K562 (cell line): Measurements from ENCODE around the gene GADD45G. TPM values are rescaled to one million over a fixed set of nuclear protein-coding genes. Genes with fewer than 3 reads are reported as not detected.

ENCODE experiments used
- ATAC-seq: fragments of 200-7000 bp; cut with Tn5 transposase; 3 replicates; pipeline ENCODE4 v1.9.1; 2020; ENCODE audit warnings: moderate library complexity
- BruUV-seq: library from RNA; stranded (reverse); fragments of 400-500 nt; replicated peaks from 2 replicates; lab custom pipeline; 2021; lab: Mats Ljungman, UMichigan
- CTCF ChIA-PET: fragments of 300-600 bp; formaldehyde crosslinking; extraction: SDS; loops from one replicate; lab custom pipeline; 2021; ENCODE audit warnings: low intra/inter-chr PET ratio; lab: Yijun Ruan, JAX
- POLR2A ChIA-PET: fragments of 300-600, 350-650 bp; sonication (Branson Sonifier 250); formaldehyde crosslinking; extraction: SDS; loops from one replicate; lab custom pipeline; 2021; ENCODE audit warnings: antibody characterized with exemption, inconsistent platforms; lab: Yijun Ruan, JAX
- DNase-seq, 4 experiments: peaks; one replicate each; pipeline versions ENCODE4 v3.0.0 to v3.0.0-alpha.2; 2011 to 2018; ENCODE audit warnings: low spot score in 3 of 4, mixed read lengths in 3 of 4; ENCODE audit errors: extremely low read depth in 1 of 4
- FAIRE-seq: peaks from 2 replicates; lab custom pipeline; 2011; peaks lifted over from hg19 to GRCh38; lab: Jason Lieb, UNC
- H2AFZ ChIP-seq: 2 replicates; pipeline ENCODE4 v1.6.0; 2011; ENCODE audit warnings: low read depth, low read length, control low read depth, inconsistent platforms
- H3K27ac ChIP-seq: fragments of 200-600 bp; 3 replicates; pipeline ENCODE4 v1.8.0; 2011; ENCODE audit warnings: low read depth, mild to moderate bottlenecking, control low read depth, inconsistent platforms, low read length, moderate library complexity, mixed read lengths; ENCODE audit errors: extremely low read depth
- H3K27me3 ChIP-seq, 2 experiments: fragments of 300-600 bp in 1 of 2; 2 replicates in 1 of 2; 3 replicates in 1 of 2; pipeline versions ENCODE4 v1.6.0 to v1.8.0; 2011; ENCODE audit warnings: inconsistent platforms in 2 of 2, low read length in 2 of 2, mild to moderate bottlenecking in 1 of 2, mixed read lengths in 1 of 2, moderate library complexity in 1 of 2; ENCODE audit not compliant: control insufficient read depth in 2 of 2, insufficient read depth in 2 of 2
- H3K36me3 ChIP-seq: fragments of 300-600 bp; 3 replicates; pipeline ENCODE4 v1.8.0; 2011; ENCODE audit warnings: mild to moderate bottlenecking, low read length, inconsistent platforms; ENCODE audit not compliant: control insufficient read depth, insufficient read depth
- H3K4me1 ChIP-seq, 2 experiments: fragments of 200-600 bp in 1 of 2; replicated peaks in 1 of 2; 2 replicates in 1 of 2; 3 replicates in 1 of 2; pipeline versions ENCODE4 v1.5.1 to v1.8.0; 2011; ENCODE audit warnings: inconsistent platforms in 2 of 2, low read length in 2 of 2, mild to moderate bottlenecking in 1 of 2, mixed read lengths in 1 of 2, moderate library complexity in 1 of 2; ENCODE audit not compliant: control insufficient read depth in 2 of 2, insufficient read depth in 2 of 2
- H3K4me2 ChIP-seq: 2 replicates; pipeline ENCODE4 v1.6.1; 2011; ENCODE audit warnings: low read length, control low read depth, inconsistent platforms, mixed read lengths; ENCODE audit not compliant: insufficient read depth
- H3K4me3 ChIP-seq: fragments of 200-600 bp; sonication (generic), shearing (Covaris generic); 2 replicates; pipeline ENCODE4 v1.5.1; 2016; ENCODE audit warnings: control low read depth, inconsistent platforms
- H3K79me2 ChIP-seq: fragments of 200-600 bp; 3 replicates; pipeline ENCODE4 v1.8.0; 2011; ENCODE audit warnings: low read length, inconsistent platforms; ENCODE audit not compliant: control insufficient read depth, insufficient read depth
- H3K9ac ChIP-seq, 2 experiments: 2 replicates each; pipeline versions ENCODE4 v1.6.0 to v1.6.1; 2011; ENCODE audit warnings: low read depth in 2 of 2, low read length in 2 of 2, control low read depth in 1 of 2, inconsistent platforms in 1 of 2, mild to moderate bottlenecking in 1 of 2, mixed read lengths in 1 of 2; ENCODE audit not compliant: insufficient read depth in 1 of 2
- H3K9me1 ChIP-seq: one replicate; pipeline ENCODE4 v1.6.0; 2011; ENCODE audit warnings: inconsistent platforms, mild to moderate bottlenecking, low read length, moderate library complexity; ENCODE audit not compliant: control insufficient read depth, insufficient read depth
- H3K9me3 ChIP-seq: replicated peaks from 2 replicates; pipeline ENCODE4 v1.5.1; 2011; ENCODE audit warnings: low read depth, low read length, inconsistent platforms; ENCODE audit not compliant: control insufficient read depth, insufficient read depth
- H4K20me1 ChIP-seq: replicated peaks from 2 replicates; pipeline ENCODE4 v1.6.1; 2011; ENCODE audit warnings: low read length, inconsistent platforms, mixed read lengths; ENCODE audit not compliant: control insufficient read depth, insufficient read depth
- CBX3 ChIP-seq, 2 experiments: IDR thresholded peaks; 1 replicate in 1 of 2; 2 replicates in 1 of 2; pipeline ENCODE4 v1.6.1; 2012; ENCODE audit warnings: inconsistent platforms in 2 of 2, low read length in 2 of 2, borderline replicate concordance in 1 of 2, control low read depth in 1 of 2
- CSDE1 ChIP-seq, 2 experiments: fragments of 450-650 bp; IDR thresholded peaks; 2 replicates each; pipeline ENCODE4 v1.6.1; 2016; ENCODE audit warnings: mild to moderate bottlenecking in 1 of 2
- FOXO4 ChIP-seq: fragments of 450-650 bp; formaldehyde crosslinking; IDR thresholded peaks from 2 replicates; pipeline ENCODE4 v1.4.0; 2020; ENCODE audit warnings: mild to moderate bottlenecking, moderate library complexity
- MXI1 ChIP-seq: IDR thresholded peaks from 2 replicates; pipeline ENCODE4 v1.6.1; 2011; ENCODE audit warnings: low read depth, mild to moderate bottlenecking, improper control_type of control experiment, low read length
- NCOA2 ChIP-seq, 2 experiments: fragments of 450-650 bp; IDR thresholded peaks; 2 replicates each; pipeline ENCODE4 v1.6.1; 2018; ENCODE audit warnings: mild to moderate bottlenecking in 2 of 2, moderate library complexity in 1 of 2; ENCODE audit not compliant: partially characterized antibody in 2 of 2
- NELFE ChIP-seq: IDR thresholded peaks from 2 replicates; pipeline ENCODE4 v1.6.1; 2011; ENCODE audit warnings: mild to moderate bottlenecking; ENCODE audit not compliant: insufficient read depth, insufficient read length
- PRMT5 ChIP-seq: sonication (generic); formaldehyde crosslinking; IDR thresholded peaks from 2 replicates; pipeline ENCODE4 v1.5.0; 2020; ENCODE audit warnings: missing genetic modification reagents
- PYGO2 ChIP-seq: fragments of 450-650 bp; IDR thresholded peaks from 2 replicates; pipeline ENCODE4 v1.6.1; 2016; ENCODE audit warnings: mild to moderate bottlenecking, missing genetic modification characterization, moderate library complexity, missing compliant biosample characterization
- SRSF7 ChIP-seq: fragments of 200-400 bp; formaldehyde crosslinking; optimal IDR thresholded peaks from 2 replicates; pipeline ENCODE3; 2017; ENCODE audit warnings: mild to moderate bottlenecking, low read depth, low read length
- USF1 ChIP-seq: sonication (generic); formaldehyde crosslinking; IDR thresholded peaks from 2 replicates; pipeline ENCODE4 v1.9.0; 2022; ENCODE audit warnings: mild to moderate bottlenecking, missing genetic modification reagents
- ZBTB1 ChIP-seq: sonication (generic); formaldehyde crosslinking; IDR thresholded peaks from 2 replicates; pipeline ENCODE4 v1.8.1; 2023; ENCODE audit warnings: missing genetic modification reagents, low read depth, mild to moderate bottlenecking, borderline replicate concordance
- ZNF217 ChIP-seq: sonication (generic); formaldehyde crosslinking; IDR thresholded peaks from 2 replicates; pipeline ENCODE4 v1.8.0; 2022; ENCODE audit warnings: mild to moderate bottlenecking, missing genetic modification reagents
- ZNF280B ChIP-seq: fragments of 250-450 bp; sonication (Bioruptor Pico); IDR thresholded peaks from 2 replicates; pipeline ENCODE4 v1.5.1; 2021; ENCODE audit warnings: mild to moderate bottlenecking
- ZNF696 ChIP-seq: fragments of 250-450 bp; sonication (Bioruptor Pico); conservative IDR thresholded peaks from 2 replicates; pipeline ENCODE4 v1.4.0; 2020; ENCODE audit warnings: mild to moderate bottlenecking, moderate library complexity
- ZNF707 ChIP-seq: fragments of 250-450 bp; sonication (Bioruptor Pico); conservative IDR thresholded peaks from 2 replicates; pipeline ENCODE4 v1.8.0; 2022; ENCODE audit warnings: inconsistent platforms, mild to moderate bottlenecking, moderate library complexity
- WGBS: fragments of 100-300 bp; shearing (Covaris generic); methylation state at CpG from one replicate; pipeline ENCODE4 v1.1.6; 2016; ENCODE audit warnings: low coverage, mixed read lengths; ENCODE audit not compliant: insufficient coverage; ENCODE audit errors: missing lambda C conversion rate; 5-methylcytosine and 5-hydroxymethylcytosine counted together
- in situ Hi-C: fragments of 300-500 bp; cut with MboI; formaldehyde crosslinking; loops from 4 replicates; pipeline ENCODE4 v1.15.0; 2018; ENCODE audit warnings: inconsistent platforms, mixed read lengths
- intact Hi-C: fragments of 100-400 bp; cut with micrococcal nuclease; formaldehyde crosslinking; loops from 2 replicates; pipeline ENCODE4 v1.14.2; 2022
- polyA plus RNA-seq, 8 experiments: library from polyadenylated mRNA; depleted of rRNA in 4 of 8; stranded (reverse) in 5 of 8; unstranded in 3 of 8; fragments of >200 nt; fragmentation: Nextera tagmentation in 2 of 8; fragmentation: Illumina TruSeq in 1 of 8; extraction: Ambion mirVana in 2 of 8; extraction: Trizol in 1 of 8; gene quantifications; 2 replicates each; pipeline versions ENCODE4 v1.2.1 to v1.2.3, GENCODE V29; 2011 to 2014; ENCODE audit warnings: inconsistent platforms in 1 of 8, missing spikeins in 1 of 8
- total RNA-seq, 7 experiments: library from RNA; depleted of rRNA in 6 of 7; stranded (reverse); fragments of >200 nt in 6 of 7; fragmentation: Illumina TruSeq in 2 of 7; extraction: Trizol in 2 of 7; gene quantifications; 2 replicates each; pipeline versions ENCODE4 v1.2.1 to v1.2.3, GENCODE V29; 2011 to 2021; ENCODE audit warnings: low replicate concordance in 1 of 7

Gene GADD45G
- total and polyA plus RNA-seq, 9 of the 15 experiments (the other 6 are each of a cell fraction or from before 2014, with no cell fraction given) = 0.20 to 0.34 TPM; not detected in 7

DNA sequence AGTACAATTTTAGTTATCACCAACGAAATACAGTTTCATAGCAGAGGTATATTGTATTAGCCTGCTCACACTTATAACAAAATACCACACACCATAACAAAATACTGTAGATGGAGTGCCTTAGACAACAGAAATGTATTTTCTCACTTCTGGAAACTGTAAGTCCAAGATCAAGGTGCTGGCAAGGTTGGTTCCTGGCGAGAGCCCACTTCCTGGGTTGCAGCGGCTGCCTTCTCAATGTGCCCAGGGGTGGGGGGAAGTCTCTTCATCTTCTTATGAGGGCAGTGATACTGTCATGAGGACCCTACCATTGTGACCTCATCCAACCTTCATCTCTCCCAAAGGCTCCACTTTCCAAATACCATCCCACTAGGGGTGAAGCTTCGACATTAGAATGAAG lies 30.5 kb upstream of the GADD45G start:
- H3K9ac ChIP-seq = no peak overlapping the region
- no peak for DNase-seq
- ATAC-seq = no peak
- H3K9me1 ChIP-seq = no peaks in the 10 kb centered on the region
- H3K4me1 ChIP-seq = no peaks in the 10 kb centered on the region
- in situ Hi-C loops (no loop called here), intact Hi-C loops (no loop called here)
- H3K27me3 ChIP-seq = no peaks in the 10 kb centered on the region
- H3K4me3 ChIP-seq = no peak overlapping the region
- no peak overlapping the region for H2AFZ ChIP-seq
- H3K4me2 ChIP-seq = no peak overlapping the region
- ChIA-PET POLR2A (no interaction called here), CTCF (no interaction called here)
- no peak for FAIRE-seq
- BruUV-seq = no TSS peak
- no peak for TF ChIP-seq PRMT5 (CRISPR knock-in tag)
- TF ChIP-seq ZNF696 (CRISPR knock-in tag) = no peak
- no peak for TF ChIP-seq SRSF7
- no peak for TF ChIP-seq NCOA2 (IDR thresholded peaks at IDR 0.05; ENCODE audit: partially characterized antibody in 2 of 2)
- no peak for TF ChIP-seq NELFE
- TF ChIP-seq MXI1 = no peak
- TF ChIP-seq FOXO4 (CRISPR knock-in tag) = no peak
- no peak for TF ChIP-seq ZBTB1
- no peak for TF ChIP-seq PYGO2 (tag)
- TF ChIP-seq ZNF280B (CRISPR knock-in tag) = no peak
- no peak for TF ChIP-seq CBX3 (IDR thresholded peaks at IDR 0.05; ENCODE audit: borderline replicate concordance in 1 of 2, low read length in 2 of 2)
- no peak for TF ChIP-seq ZNF217 (CRISPR knock-in tag)
- no peak for TF ChIP-seq CSDE1 (IDR thresholded peaks at IDR 0.05)
- TF ChIP-seq USF1 (CRISPR knock-in tag) = no peak
- TF ChIP-seq ZNF707 (CRISPR knock-in tag) = no peak
- H4K20me1 ChIP-seq = no peaks in the 10 kb centered on the region
- H3K79me2 ChIP-seq = no peaks in the 10 kb centered on the region
- no peaks in the 10 kb centered on the region for H3K9me3 ChIP-seq
- no peak overlapping the region for H3K27ac ChIP-seq
- 0% methylated on average over 4 of the region's 4 CpGs for WGBS
- H3K36me3 ChIP-seq = no peaks in the 10 kb centered on the region
